PFSK-1 (cell line): ENCODE data around the gene ODF2.

Experiments
- FOXP2 ChIP-seq: optimal IDR thresholded peaks from 2 replicates; pipeline ENCODE3; 2011; ENCODE audit warnings: borderline replicate concordance, control low read depth, inconsistent platforms; ENCODE audit not compliant: insufficient read depth; ENCODE audit errors: extremely low read length, extremely low read depth
- POLR2AphosphoS5 ChIP-seq: IDR thresholded peaks from 2 replicates; pipeline ENCODE4 v1.6.1; 2012; ENCODE audit warnings: low read depth, mild to moderate bottlenecking, control low read depth, low read length, moderate library complexity
- REST ChIP-seq, 2 experiments: IDR thresholded peaks; 2 replicates each; pipeline versions ENCODE4 v1.6.1 to v1.8.0; 2011 to 2012; ENCODE audit warnings: low read depth in 2 of 2, low read length in 2 of 2, control low read depth in 1 of 2, inconsistent platforms in 1 of 2, mild to moderate bottlenecking in 1 of 2, moderate library complexity in 1 of 2; ENCODE audit not compliant: insufficient read depth in 1 of 2
- SIN3A ChIP-seq: IDR thresholded peaks from 2 replicates; pipeline ENCODE4 v1.6.1; 2012; ENCODE audit warnings: mild to moderate bottlenecking, low read length, moderate library complexity, borderline replicate concordance; ENCODE audit not compliant: insufficient read depth
- TAF1 ChIP-seq: IDR thresholded peaks from 2 replicates; pipeline ENCODE4 v1.6.1; 2012; ENCODE audit warnings: low read length, control low read depth, borderline replicate concordance; ENCODE audit not compliant: insufficient read depth

ODF2 gene

GRCh38 chr9:128438343-128439109 lies 17.3 kb upstream of the ODF2 start:
- TF ChIP-seq FOXP2 (peak; percentile 44), SIN3A (no peak)

- TF ChIP-seq TAF1, result no peak
These were observed 16.5 kb upstream of the ODF2 start for GRCh38 chr9:128439273-128439672.

- TF ChIP-seq POLR2AphosphoS5, result no peak
- no peak for TF ChIP-seq SIN3A
- TF ChIP-seq TAF1, result no peak
- no peak for TF ChIP-seq FOXP2
- TF ChIP-seq REST (IDR thresholded peaks at IDR 0.05; ENCODE audit: insufficient read depth in 1 of 2, low read depth in 2 of 2, low read length in 2 of 2), result no peak
These were observed 13.7 kb upstream of the ODF2 start for GRCh38 chr9:128442150-128442549.

- no peak for TF ChIP-seq POLR2AphosphoS5
- no peak for TF ChIP-seq TAF1
- TF ChIP-seq FOXP2, result no peak
- TF ChIP-seq REST (IDR thresholded peaks at IDR 0.05; ENCODE audit: insufficient read depth in 1 of 2, low read depth in 2 of 2, low read length in 2 of 2), result no peak
- no peak for TF ChIP-seq SIN3A
These were observed 7.1 kb upstream of the ODF2 start for GRCh38 chr9:128448746-128449145.

GRCh38 chr9:128454991-128455390 lies 815 bp upstream of the ODF2 start:
- TF ChIP-seq FOXP2 (no peak), POLR2AphosphoS5 (no peak), SIN3A (no peak)

- TF ChIP-seq SIN3A, result no peak
These were observed 831 bp downstream of the ODF2 start for GRCh38 chr9:128456613-128457061.

- TF ChIP-seq REST (IDR thresholded peaks at IDR 0.05; ENCODE audit: insufficient read depth in 1 of 2, low read depth in 2 of 2, low read length in 2 of 2), result no peak
- TF ChIP-seq POLR2AphosphoS5, result no peak
- no peak for TF ChIP-seq SIN3A
- no peak for TF ChIP-seq TAF1
- no peak for TF ChIP-seq FOXP2
These were observed 1.4 kb downstream of the ODF2 start for GRCh38 chr9:128457207-128457606.
